ENCODE measurements around the gene TRDN.

The TRDN gene

GRCh38 chr6:123610779-123611178 lies 26.0 kb downstream of the TRDN start:
- no peaks in the 10 kb centered on the region for H3K27me3 ChIP-seq (replicated peaks; ENCODE audit: control insufficient read depth, insufficient read depth, low read length)
- TF ChIP-seq, protein P1, sequence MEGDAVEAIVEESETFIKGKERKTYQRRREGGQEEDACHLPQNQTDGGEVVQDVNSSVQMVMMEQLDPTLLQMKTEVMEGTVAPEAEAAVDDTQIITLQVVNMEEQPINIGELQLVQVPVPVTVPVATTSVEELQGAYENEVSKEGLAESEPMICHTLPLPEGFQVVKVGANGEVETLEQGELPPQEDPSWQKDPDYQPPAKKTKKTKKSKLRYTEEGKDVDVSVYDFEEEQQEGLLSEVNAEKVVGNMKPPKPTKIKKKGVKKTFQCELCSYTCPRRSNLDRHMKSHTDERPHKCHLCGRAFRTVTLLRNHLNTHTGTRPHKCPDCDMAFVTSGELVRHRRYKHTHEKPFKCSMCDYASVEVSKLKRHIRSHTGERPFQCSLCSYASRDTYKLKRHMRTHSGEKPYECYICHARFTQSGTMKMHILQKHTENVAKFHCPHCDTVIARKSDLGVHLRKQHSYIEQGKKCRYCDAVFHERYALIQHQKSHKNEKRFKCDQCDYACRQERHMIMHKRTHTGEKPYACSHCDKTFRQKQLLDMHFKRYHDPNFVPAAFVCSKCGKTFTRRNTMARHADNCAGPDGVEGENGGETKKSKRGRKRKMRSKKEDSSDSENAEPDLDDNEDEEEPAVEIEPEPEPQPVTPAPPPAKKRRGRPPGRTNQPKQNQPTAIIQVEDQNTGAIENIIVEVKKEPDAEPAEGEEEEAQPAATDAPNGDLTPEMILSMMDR (IDR thresholded peaks at IDR 0.05; ENCODE audit: insufficient read depth, low read length, poor library complexity, severe bottlenecking): no peak
- no peak overlapping the region for H3K4me3 ChIP-seq (replicated peaks; ENCODE audit: low read depth, low read length)
- no peaks in the 10 kb centered on the region for H3K36me3 ChIP-seq (ENCODE audit: control insufficient read depth, insufficient read depth, low read length)
- no peak for DNase-seq (ENCODE audit: extremely low read depth, insufficient read length)

DNA sequence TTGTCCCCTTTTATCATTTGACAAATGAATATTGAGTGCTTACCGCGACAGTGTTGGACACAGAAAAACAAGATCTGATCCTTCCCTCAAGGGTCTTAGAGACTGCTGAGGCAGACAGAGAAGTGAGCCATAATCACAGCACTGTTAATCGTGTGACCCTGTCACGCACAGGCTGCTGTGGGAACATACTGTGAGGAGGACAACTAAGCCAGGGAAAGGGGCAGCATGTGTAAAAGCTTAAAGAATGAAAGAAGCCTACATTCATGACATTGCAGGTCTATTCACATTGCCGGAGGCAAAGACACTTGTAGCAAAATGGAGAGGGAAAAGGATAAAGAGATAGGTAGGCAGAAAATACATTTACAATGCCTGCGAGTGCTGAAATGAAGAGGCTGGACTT lies 32.7 kb downstream of the TRDN start:
- Histone ChIP-seq H3K27me3 (replicated peaks; ENCODE audit: control insufficient read depth, insufficient read depth, low read length) (no peaks in the 10 kb centered on the region), H3K4me3 (replicated peaks; ENCODE audit: low read depth, low read length) (no peak overlapping the region), H3K36me3 (ENCODE audit: control insufficient read depth, insufficient read depth, low read length) (no peaks in the 10 kb centered on the region)
- DNase-seq (ENCODE audit: extremely low read depth, insufficient read length): no peak
- TF ChIP-seq, protein P1 (IDR thresholded peaks at IDR 0.05; ENCODE audit: insufficient read depth, low read length, poor library complexity, severe bottlenecking): no peak

DNA sequence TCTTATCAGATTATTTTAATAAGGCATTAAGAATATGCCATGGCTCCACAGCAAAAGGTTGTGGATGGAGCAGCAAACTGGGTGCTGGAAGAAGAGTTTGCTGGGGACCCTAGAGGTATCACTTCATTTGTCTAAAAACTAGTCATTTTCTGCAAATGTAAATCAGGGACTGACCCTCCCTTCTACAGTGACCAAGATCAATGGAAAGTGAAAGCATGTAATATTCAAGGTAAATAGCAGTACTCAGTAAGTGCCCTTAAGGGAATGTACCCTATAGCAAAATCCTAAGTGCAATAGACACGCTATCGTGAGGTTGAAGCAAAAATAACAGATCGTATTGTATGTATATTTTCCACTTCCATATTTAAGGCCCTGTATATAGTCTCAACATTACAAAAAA lies 38.7 kb downstream of the TRDN start:
- no peaks in the 10 kb centered on the region for H3K36me3 ChIP-seq (ENCODE audit: control insufficient read depth, insufficient read depth, low read length)
- TF ChIP-seq, protein P1 (IDR thresholded peaks at IDR 0.05; ENCODE audit: insufficient read depth, low read length, poor library complexity, severe bottlenecking): no peak
- DNase-seq (ENCODE audit: extremely low read depth, insufficient read length): no peak

GRCh38 chr6:123594776-123595175 lies 42.0 kb downstream of the TRDN start:
- no peaks in the 10 kb centered on the region for H3K27me3 ChIP-seq (replicated peaks; ENCODE audit: control insufficient read depth, insufficient read depth, low read length)
- DNase-seq (ENCODE audit: extremely low read depth, insufficient read length): no peak
- H3K4me3 ChIP-seq (replicated peaks; ENCODE audit: low read depth, low read length): no peak overlapping the region
- TF ChIP-seq, protein P1 (IDR thresholded peaks at IDR 0.05; ENCODE audit: insufficient read depth, low read length, poor library complexity, severe bottlenecking): no peak
- H3K36me3 ChIP-seq (ENCODE audit: control insufficient read depth, insufficient read depth, low read length): no peaks in the 10 kb centered on the region

More for the DNA sequence above, 38.7 kb downstream of the TRDN start:
- H3K27me3 ChIP-seq (replicated peaks; ENCODE audit: control insufficient read depth, insufficient read depth, low read length): no peaks in the 10 kb centered on the region
- H3K4me3 ChIP-seq (replicated peaks; ENCODE audit: low read depth, low read length): no peak overlapping the region

- H3K36me3 ChIP-seq (ENCODE audit: control insufficient read depth, insufficient read depth, low read length): no peaks in the 10 kb centered on the region
- TF ChIP-seq, protein P1 (IDR thresholded peaks at IDR 0.05; ENCODE audit: insufficient read depth, low read length, poor library complexity, severe bottlenecking): no peak
- no peaks in the 10 kb centered on the region for H3K27me3 ChIP-seq (replicated peaks; ENCODE audit: control insufficient read depth, insufficient read depth, low read length)
- H3K4me3 ChIP-seq (replicated peaks; ENCODE audit: low read depth, low read length): no peak overlapping the region
- no peak for DNase-seq (ENCODE audit: extremely low read depth, insufficient read length)
Measured at GRCh38 chr6:123592426-123592825, 44.3 kb downstream of the TRDN start.

GRCh38 chr6:123589973-123590372 lies 46.8 kb downstream of the TRDN start:
- no peak for DNase-seq (ENCODE audit: extremely low read depth, insufficient read length)
- no peaks in the 10 kb centered on the region for H3K36me3 ChIP-seq (ENCODE audit: control insufficient read depth, insufficient read depth, low read length)
- H3K27me3 ChIP-seq (replicated peaks; ENCODE audit: control insufficient read depth, insufficient read depth, low read length): no peaks in the 10 kb centered on the region
- TF ChIP-seq, protein P1 (IDR thresholded peaks at IDR 0.05; ENCODE audit: insufficient read depth, low read length, poor library complexity, severe bottlenecking): no peak
- H3K4me3 ChIP-seq (replicated peaks; ENCODE audit: low read depth, low read length): no peak overlapping the region
